Lower leg skin (tissue), 4 donors: ENCODE results near the gene NEDD4L. TPM values are rescaled to one million over a fixed set of nuclear protein-coding genes. Genes with fewer than 3 reads are reported as not detected.

Source experiments
- DNase-seq, 2 donors: peaks; one replicate each; pipeline ENCODE4 v3.0.0-alpha.2; 2019; ENCODE audit warnings: low spot score in 2 of 2
- H3K4me3 ChIP-seq: fragments of 200-600 bp; sonication (generic); 2 replicates; pipeline ENCODE4 v1.5.1; 2017; ENCODE audit warnings: mild to moderate bottlenecking, low read depth; ENCODE audit not compliant: poor library complexity, severe bottlenecking
- CTCF ChIP-seq, 3 donors: fragments of 450-650 bp; IDR thresholded peaks; one replicate each; pipeline ENCODE4 v1.5.1; 2016; ENCODE audit warnings: antibody characterized with exemption in 3 of 3, mild to moderate bottlenecking in 3 of 3, moderate library complexity in 2 of 3
- POLR2A ChIP-seq, 2 donors: fragments of 450-650 bp; IDR thresholded peaks; one replicate each; pipeline ENCODE4 v1.6.1; 2016 to 2017; ENCODE audit warnings: antibody characterized with exemption in 2 of 2, mild to moderate bottlenecking in 1 of 2, moderate library complexity in 1 of 2
- WGBS, 2 donors: methylation state at CpG; one replicate each; pipeline ENCODE4 v1.1.5; 2018; 5-methylcytosine and 5-hydroxymethylcytosine counted together
- intact Hi-C: fragments of 100-400 bp; cut with DNase I; formaldehyde crosslinking; loops from one replicate; pipeline ENCODE4 v1.15.0; 2023; ENCODE audit warnings: low total_unique reads
- total RNA-seq, 4 donors: library from RNA; depleted of rRNA; stranded (reverse); fragments of >200 nt; gene quantifications; one replicate each; pipeline ENCODE4 v1.1.0, GENCODE V29; 2016

NEDD4L gene
- total RNA-seq, 4 donors from 2014 or later, result 22.9 to 127 (median 35.0) TPM

GRCh38 chr18:58402951-58403702 is 359.1 kb downstream of the NEDD4L start:
- WGBS, 2 donors, result 87 to 89% methylated on average over 13 of the region's 13 CpGs
- no peak overlapping the region for H3K4me3 ChIP-seq
- intact Hi-C loops, result no loop called here
- DNase-seq, result no peak
- no peak for TF ChIP-seq CTCF (IDR thresholded peaks at IDR 0.05)
- TF ChIP-seq POLR2A (IDR thresholded peaks at IDR 0.05), result no peak

GRCh38 chr18:58403799-58404455 is 359.9 kb downstream of the NEDD4L start:
- no peak for DNase-seq
- intact Hi-C loops, result no loop called here
- 95 to 97% methylated on average over 20 of the region's 21 CpGs for WGBS, 2 donors
- TF ChIP-seq POLR2A (IDR thresholded peaks at IDR 0.05) (no peak), CTCF (IDR thresholded peaks at IDR 0.05) (no peak)
- no peak overlapping the region for H3K4me3 ChIP-seq

- intact Hi-C loops, result no loop called here
- 91 to 94% methylated on average over 16 of the region's 16 CpGs for WGBS, 2 donors
- TF ChIP-seq CTCF (IDR thresholded peaks at IDR 0.05) (no peak), POLR2A (IDR thresholded peaks at IDR 0.05) (no peak)
- no peak overlapping the region for H3K4me3 ChIP-seq
- no peak for DNase-seq
These were observed 361.3 kb downstream of the NEDD4L start for GRCh38 chr18:58405107-58405898.

- WGBS, 2 donors, result 91% methylated on average over 7 of the region's 7 CpGs
- no peak for TF ChIP-seq CTCF (IDR thresholded peaks at IDR 0.05)
- no peak for TF ChIP-seq POLR2A (IDR thresholded peaks at IDR 0.05)
- no peak for DNase-seq
- no peak overlapping the region for H3K4me3 ChIP-seq
- intact Hi-C loops, result no loop called here
These were observed 363.2 kb downstream of the NEDD4L start for GRCh38 chr18:58407263-58407648.

GRCh38 chr18:58407649-58408407 is 363.8 kb downstream of the NEDD4L start:
- H3K4me3 ChIP-seq, result no peak overlapping the region
- 89 to 91% methylated on average over 6 of the region's 6 CpGs for WGBS, 2 donors
- intact Hi-C loops, result no loop called here
- TF ChIP-seq POLR2A (IDR thresholded peaks at IDR 0.05), result no peak
- TF ChIP-seq CTCF (IDR thresholded peaks at IDR 0.05), result no peak
- DNase-seq, result no peak
